Right ventricle myocardium inferior (tissue), 1 donor: Measurements from ENCODE around the gene RGL2. TPM values are rescaled to one million over a fixed set of nuclear protein-coding genes. Genes with fewer than 3 reads are reported as not detected.
A peak's percentile ranks its signal among the peaks of the same experiment; 100 is the strongest.
"Not testable (repeated sequence)": the region's sequence is repeated elsewhere in the genome, so short reads cannot be mapped to it uniquely, and the experiment has no call there.

ENCODE experiments used
- ATAC-seq: fragments of 200-7000 bp; cut with Tn5 transposase; one replicate; pipeline ENCODE4 v1.9.1; 2020; ENCODE audit warnings: mild to moderate bottlenecking, moderate library complexity
- DNase-seq: peaks from one replicate; pipeline ENCODE4 v3.0.0; 2021; ENCODE audit errors: missing footprints
- intact Hi-C: fragments of 100-400 bp; cut with DNase I; formaldehyde crosslinking; loops from one replicate; pipeline ENCODE4 v1.11.0; 2022
- total RNA-seq: library from RNA; stranded (reverse); fragmentation: NEBNext Ultra II Directional; extraction: Animal tissue kit (Norgen Biotek cat#: 25700); gene quantifications from one replicate; pipeline ENCODE4 v1.2.1, GENCODE V29; 2021
- donor health status: DM: no; HTN: yes; CAD: no; lungs with severe emphysema.

Gene RGL2
- total RNA-seq, 1 donor from 2014 or later: 64.5 TPM

- peak; percentile 95 for DNase-seq
- intact Hi-C loops: loop anchor here (2.0 kb wide), 1 partner anchor 15 kb away; the partner anchor contains the start of gene TAPBP
- ATAC-seq: peak; percentile 81
These were observed 649 bp upstream of the RGL2 start for GRCh38 chr6:33299237-33299944.

GRCh38 chr6:33297956-33298772 lies 578 bp downstream of the RGL2 start:
- ATAC-seq: peak; percentile 49
- no peak for DNase-seq
- intact Hi-C loops: loop anchor here (2.0 kb wide), 1 partner anchor 17 kb away; the partner anchor contains the start of gene TAPBP

DNA sequence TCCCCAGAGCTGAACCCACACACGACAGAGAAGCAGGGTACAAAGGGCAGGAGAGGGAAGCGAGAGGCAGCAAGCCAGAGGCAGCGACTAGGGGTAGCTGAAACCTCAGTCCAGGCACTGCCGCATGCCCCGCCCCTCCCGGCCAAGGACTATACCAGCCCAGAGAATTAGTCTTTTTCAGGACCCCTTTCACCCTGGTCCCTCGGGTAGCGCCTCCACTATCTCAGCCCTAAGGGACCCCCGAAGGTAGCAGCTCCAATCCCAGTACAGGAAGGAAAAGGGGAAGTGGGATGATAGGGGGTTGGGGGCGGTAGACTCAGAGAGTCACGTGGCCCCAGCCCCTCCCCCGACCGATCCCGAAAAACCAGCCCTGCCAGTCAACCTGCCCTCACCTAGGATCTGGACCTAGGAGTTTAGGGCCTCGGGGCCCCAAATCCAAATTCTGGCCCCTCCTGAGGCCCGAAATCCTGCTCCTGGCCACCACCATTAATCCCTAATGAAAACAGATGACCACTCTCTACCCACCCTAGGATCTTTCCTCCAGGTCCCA lies 1.3 kb downstream of the RGL2 start:
- intact Hi-C loops: no loop called here
- DNase-seq: peak; percentile 82
- ATAC-seq: no peak

GRCh38 chr6:33296797-33297405 lies 1.8 kb downstream of the RGL2 start:
- no peak for ATAC-seq
- DNase-seq: no peak
- intact Hi-C loops: no loop called here

GRCh38 chr6:33295621-33296369 lies 2.9 kb downstream of the RGL2 start:
- ATAC-seq (no peak), DNase-seq (no peak)
- intact Hi-C loops: no loop called here

- no peak for ATAC-seq
- intact Hi-C loops: no loop called here
- no peak for DNase-seq
These were observed 4.5 kb downstream of the RGL2 start for GRCh38 chr6:33294086-33294823.

GRCh38 chr6:33292996-33293682 lies 5.6 kb downstream of the RGL2 start:
- DNase-seq: no peak
- no peak for ATAC-seq
- intact Hi-C loops: no loop called here

GRCh38 chr6:33290459-33290858 lies 8.3 kb downstream of the RGL2 start:
- intact Hi-C loops: no loop called here
- ATAC-seq: no peak
- no peak for DNase-seq

- no peak for ATAC-seq
These were observed 8.9 kb downstream of the RGL2 start for GRCh38 chr6:33289784-33290315.

DNA sequence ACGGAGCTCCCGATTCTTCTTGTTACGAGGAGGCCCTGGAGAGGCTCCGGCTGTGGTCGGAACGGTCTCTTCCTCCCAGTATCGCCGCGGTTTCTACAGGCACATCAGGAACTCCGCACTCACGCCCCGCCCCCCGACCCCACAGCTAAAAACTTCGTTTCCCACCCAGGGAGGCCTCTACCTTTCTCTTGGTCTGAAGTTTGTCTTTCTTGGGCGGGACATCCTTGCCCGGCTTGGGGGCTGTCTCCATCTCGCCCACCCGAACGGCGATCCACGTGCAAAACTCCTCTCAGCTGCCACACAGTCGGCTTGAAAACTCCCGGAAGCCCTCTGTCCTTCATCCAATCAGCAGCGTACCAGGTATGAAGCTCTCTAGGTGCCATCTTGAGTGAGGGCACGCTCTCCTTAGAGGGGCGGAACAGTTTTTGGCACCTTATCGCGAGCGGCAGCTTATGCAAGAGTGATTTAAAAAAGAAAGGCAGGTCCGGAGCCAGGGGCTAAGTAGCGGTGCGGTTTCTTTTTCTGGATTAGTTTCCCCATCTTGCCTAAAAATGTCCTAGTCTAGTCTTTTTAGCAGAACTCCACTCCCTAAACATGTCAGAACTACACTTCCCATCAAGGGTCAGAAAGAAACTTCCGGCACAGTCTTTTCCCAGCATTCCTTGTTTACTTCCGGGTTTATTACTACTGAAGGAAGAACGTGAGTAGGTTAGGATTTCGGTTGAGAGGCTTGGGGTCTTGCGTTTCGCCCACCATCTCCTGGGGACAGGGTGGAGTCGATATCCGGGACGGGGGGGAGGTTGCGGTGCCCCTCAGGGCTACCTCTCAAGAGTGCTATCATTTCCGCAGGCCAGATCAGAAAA lies 9.6 kb downstream of the RGL2 start, which contains the start of the genes PFDN6 and WDR46:
TSS of gene PFDN6 (plus strand) at position 681 of the 863 bp plus-strand sequence. CDS start 256 bp downstream, outside the sequence.
TSS of gene WDR46 (minus strand) at position 319 of the 863 bp plus-strand sequence. CDS start at position 250, 69 bp downstream.
- peak; percentile 86 for DNase-seq
- intact Hi-C loops: loop anchor here (10.0 kb wide), 1 partner anchor 126 kb away; the partner anchor contains the start of genes CUTA and PHF1
- peak; percentile 95 for ATAC-seq

More at GRCh38 chr6:33289784-33290315, 8.9 kb downstream of the RGL2 start:
- intact Hi-C loops: loop anchor here (10.0 kb wide), 1 partner anchor 125 kb away; the partner anchor contains the start of genes CUTA and PHF1
- no peak for DNase-seq

DNA sequence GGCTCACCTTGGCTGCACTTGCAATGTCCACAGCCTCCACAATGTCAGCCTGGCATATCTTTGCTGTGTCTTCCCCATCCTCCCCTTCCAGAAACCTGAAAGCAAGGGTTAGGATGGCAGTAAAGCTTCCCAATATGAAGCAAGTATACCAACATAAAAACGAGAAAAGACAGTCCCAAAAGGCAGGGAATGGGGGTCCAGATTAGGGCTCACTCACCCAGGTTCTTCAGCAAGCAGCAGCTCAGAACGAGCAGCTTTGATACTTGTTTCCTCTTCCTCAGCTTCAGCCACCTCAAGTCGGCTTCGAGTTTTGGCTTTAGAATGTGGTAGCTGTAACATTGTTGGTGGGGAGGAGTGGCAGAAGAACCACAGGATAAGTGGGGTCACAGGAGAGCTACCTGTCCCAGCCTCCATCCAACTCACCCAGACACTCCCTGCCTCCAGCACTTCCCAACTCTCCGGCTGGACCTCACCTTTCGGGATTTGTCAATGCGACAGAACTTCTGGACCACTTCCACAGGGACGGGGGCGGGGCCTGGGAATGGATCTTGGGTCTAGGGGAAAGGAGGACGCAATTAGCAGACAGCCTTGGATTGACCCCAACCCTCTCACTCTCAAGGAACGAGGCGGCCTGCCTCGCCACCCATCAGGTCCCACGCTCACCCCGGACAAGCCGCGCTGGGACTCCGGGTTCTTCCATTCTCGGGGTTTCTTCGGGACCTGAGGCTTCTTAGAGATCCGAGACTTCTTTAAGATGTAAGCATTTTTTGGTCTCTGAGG lies 10.4 kb downstream of the RGL2 start:
- ATAC-seq (no peak), DNase-seq (no peak)
- intact Hi-C loops: loop anchor here (10.0 kb wide), 1 partner anchor 126 kb away; the partner anchor contains the start of genes CUTA and PHF1

DNA sequence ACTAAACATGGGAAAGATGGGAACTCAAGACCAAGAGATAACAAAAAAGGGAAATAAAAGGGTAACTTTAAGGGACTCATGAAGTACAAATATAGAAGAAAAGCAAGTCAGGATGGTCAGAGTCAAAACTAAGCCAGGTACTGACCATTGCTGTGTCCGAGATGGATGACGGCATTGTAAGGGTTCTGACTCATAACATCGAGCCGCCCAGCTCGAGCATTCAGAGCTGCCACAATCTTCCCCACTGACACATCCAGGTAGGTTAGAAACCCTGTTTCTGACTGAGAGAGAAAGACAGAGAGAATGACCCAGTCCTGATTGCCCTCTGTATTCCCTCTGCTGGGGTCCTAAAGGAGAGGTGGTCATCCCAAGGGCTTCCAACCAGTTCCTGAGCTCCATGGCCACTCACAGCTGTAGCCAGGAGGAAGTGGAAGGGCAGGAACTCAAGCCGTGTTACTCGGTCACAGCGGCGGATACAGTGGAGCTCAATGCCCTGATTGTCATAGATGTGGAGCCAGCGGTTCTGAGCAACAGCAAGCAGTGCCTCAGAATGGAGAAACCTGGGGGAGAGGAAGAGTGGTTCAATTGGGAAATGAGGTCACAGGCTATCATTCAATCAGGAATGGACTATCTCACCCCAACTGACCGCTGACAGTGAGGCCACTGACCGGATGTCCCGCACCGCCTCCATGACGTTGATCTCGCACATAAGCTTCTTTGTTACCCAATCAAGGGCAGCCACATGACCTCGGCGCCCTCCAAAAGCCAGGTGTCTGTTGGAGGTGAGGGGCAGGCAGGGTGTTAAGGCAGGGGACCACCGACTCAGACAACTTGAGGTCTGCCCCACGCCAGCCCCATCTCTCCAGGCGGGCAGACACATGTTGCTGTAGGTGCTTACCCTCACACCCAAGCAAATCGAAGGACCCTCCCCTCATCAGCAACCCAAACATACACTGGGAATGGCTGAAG lies 11.5 kb downstream of the RGL2 start:
- DNase-seq (no peak), ATAC-seq (no peak)
- intact Hi-C loops: loop anchor here (10.0 kb wide), 1 partner anchor 128 kb away; the partner anchor contains the start of genes CUTA and PHF1

GRCh38 chr6:33285214-33285613 lies 13.5 kb downstream of the RGL2 start:
- DNase-seq, ATAC-seq: not testable (repeated sequence)
- intact Hi-C loops: loop anchor here (10.0 kb wide), 1 partner anchor 130 kb away; the partner anchor contains the start of genes CUTA and PHF1

- DNase-seq: peak; percentile 56
- intact Hi-C loops: loop anchor here (10.0 kb wide), 1 partner anchor 134 kb away; the partner anchor contains the start of genes CUTA and PHF1
- ATAC-seq: no peak
These were observed 18.2 kb downstream of the RGL2 start for GRCh38 chr6:33280539-33280938.
